ENCODE results near the gene ZNF280D.
"Not testable (repeated sequence)": the region's sequence is repeated elsewhere in the genome, so short reads cannot be mapped to it uniquely, and the experiment has no call there.

The ZNF280D gene, protein sequence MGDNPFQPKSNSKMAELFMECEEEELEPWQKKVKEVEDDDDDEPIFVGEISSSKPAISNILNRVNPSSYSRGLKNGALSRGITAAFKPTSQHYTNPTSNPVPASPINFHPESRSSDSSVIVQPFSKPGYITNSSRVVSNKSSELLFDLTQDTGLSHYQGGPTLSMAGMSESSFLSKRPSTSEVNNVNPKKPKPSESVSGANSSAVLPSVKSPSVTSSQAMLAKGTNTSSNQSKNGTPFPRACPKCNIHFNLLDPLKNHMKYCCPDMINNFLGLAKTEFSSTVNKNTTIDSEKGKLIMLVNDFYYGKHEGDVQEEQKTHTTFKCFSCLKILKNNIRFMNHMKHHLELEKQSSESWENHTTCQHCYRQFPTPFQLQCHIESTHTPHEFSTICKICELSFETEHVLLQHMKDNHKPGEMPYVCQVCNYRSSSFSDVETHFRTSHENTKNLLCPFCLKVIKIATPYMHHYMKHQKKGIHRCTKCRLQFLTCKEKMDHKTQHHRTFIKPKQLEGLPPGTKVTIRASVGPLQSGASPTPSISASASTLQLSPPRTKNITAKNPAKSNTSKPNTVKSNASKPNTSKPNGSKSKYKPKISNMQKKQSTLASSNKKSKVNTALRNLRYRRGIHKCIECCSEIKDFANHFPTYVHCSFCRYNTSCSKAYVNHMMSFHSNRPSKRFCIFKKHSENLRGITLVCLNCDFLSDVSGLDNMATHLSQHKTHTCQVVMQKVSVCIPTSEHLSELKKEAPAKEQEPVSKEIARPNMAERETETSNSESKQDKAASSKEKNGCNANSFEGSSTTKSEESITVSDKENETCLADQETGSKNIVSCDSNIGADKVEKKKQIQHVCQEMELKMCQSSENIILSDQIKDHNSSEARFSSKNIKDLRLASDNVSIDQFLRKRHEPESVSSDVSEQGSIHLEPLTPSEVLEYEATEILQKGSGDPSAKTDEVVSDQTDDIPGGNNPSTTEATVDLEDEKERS

DNA sequence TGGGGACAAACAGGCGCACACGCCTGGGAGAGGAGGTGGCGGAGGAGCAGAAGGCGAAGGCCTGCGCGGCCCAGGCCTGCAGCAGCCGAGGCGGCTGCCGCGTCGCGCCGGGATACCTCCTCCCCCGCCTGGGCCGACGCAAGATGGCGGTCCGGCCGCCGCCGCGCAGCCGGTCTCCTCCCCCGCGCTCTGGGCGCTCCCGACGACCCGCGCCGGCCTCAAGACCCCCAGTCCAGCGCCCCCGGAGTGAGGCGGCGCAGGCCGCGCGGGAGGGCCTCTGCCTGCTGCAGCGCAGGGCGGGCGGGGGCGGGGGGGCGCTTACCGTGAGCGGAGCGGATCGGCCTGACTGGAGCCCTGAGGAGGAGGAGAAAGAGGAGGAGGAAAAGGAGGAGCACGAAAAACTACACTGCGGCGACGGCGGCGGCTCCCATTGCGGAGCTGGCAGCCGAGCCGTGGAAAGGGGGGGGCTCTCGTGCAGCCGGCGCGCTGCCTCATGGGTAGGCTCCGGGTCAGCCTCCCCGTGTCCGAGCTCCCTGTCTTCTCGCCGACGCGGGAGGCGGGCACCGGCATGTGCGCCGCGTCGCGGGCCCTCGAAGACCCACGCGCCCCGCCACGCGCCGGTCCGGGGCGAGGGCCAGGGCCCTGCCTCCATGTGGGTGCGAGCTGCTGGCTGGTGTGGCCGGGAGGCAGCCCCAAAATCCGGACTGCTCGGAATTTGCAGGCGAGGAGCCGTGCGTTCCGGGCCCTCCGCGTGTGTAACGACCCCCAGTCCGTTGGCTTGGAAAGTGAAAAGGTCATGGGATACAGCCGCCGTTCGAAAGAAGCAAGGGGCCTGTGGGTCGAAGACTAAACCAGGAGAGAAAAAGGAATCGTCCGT, at the start of gene ZNF280D:
TSS of gene ZNF280D (minus strand) at position 374 of the 877 bp plus-strand sequence. CDS start 26,400 bp downstream, outside the sequence.
- DNase-seq (ENCODE audit: low read depth), result peak; percentile 60
- peak within 1 kb of the TSS; percentile 57 for H3K4me3 ChIP-seq (ENCODE audit: low read depth, low read length)
- TF ChIP-seq CTCF (IDR thresholded peaks at IDR 0.05; ENCODE audit: low read depth, low read length, missing control alignments), result no peak
- in situ Hi-C loops (cut with HindIII; ENCODE audit: low sequenced_read_pairs), result no loop called here

- no peak overlapping the region for H3K4me3 ChIP-seq (ENCODE audit: low read depth, low read length)
- in situ Hi-C loops (cut with HindIII; ENCODE audit: low sequenced_read_pairs), result no loop called here
- TF ChIP-seq CTCF (IDR thresholded peaks at IDR 0.05; ENCODE audit: low read depth, low read length, missing control alignments), result no peak
- no peak for DNase-seq (ENCODE audit: low read depth)
These were observed 49.0 kb upstream of the ZNF280D start for GRCh38 chr15:56782306-56782705.

- in situ Hi-C loops (cut with HindIII; ENCODE audit: low sequenced_read_pairs), result no loop called here
These were observed 48.4 kb upstream of the ZNF280D start for GRCh38 chr15:56781666-56782065.

GRCh38 chr15:56780102-56780725, 46.9 kb upstream of the ZNF280D start:
- DNase-seq (ENCODE audit: low read depth); H3K4me3 ChIP-seq (ENCODE audit: low read depth, low read length); in situ Hi-C loops (cut with HindIII; ENCODE audit: low sequenced_read_pairs): not testable (repeated sequence)

More at GRCh38 chr15:56781666-56782065, 48.4 kb upstream of the ZNF280D start:
- TF ChIP-seq CTCF (IDR thresholded peaks at IDR 0.05; ENCODE audit: low read depth, low read length, missing control alignments), result no peak
- H3K4me3 ChIP-seq (ENCODE audit: low read depth, low read length), result no peak overlapping the region
- DNase-seq (ENCODE audit: low read depth), result no peak

GRCh38 chr15:56779449-56779848, 46.1 kb upstream of the ZNF280D start:
- DNase-seq (ENCODE audit: low read depth); H3K4me3 ChIP-seq (ENCODE audit: low read depth, low read length); in situ Hi-C loops (cut with HindIII; ENCODE audit: low sequenced_read_pairs): not testable (repeated sequence)

DNA sequence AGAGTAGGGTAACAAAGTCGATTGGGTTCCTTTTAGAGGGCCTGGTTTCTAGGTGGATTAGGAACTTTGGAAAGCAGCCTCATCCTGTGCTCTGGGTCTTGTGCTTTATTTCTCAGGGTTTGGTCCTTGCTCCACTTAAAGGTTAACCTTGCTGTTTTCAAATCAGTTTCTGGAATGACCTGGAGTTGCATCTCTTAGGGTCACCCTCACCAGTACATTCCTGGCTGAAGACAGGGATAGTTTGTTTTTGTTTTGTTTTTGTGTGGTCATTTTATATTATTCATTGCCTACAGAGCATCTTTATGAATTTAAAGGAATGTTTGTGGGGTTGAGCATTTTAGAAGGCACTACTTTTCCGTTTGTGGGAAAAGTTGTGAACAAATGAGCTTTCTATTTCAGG, 45.5 kb upstream of the ZNF280D start:
- TF ChIP-seq CTCF (IDR thresholded peaks at IDR 0.05; ENCODE audit: low read depth, low read length, missing control alignments), result no peak
- H3K4me3 ChIP-seq (ENCODE audit: low read depth, low read length), result no peak overlapping the region
- DNase-seq (ENCODE audit: low read depth), result no peak
- in situ Hi-C loops (cut with HindIII; ENCODE audit: low sequenced_read_pairs), result no loop called here
